Activated CD8-positive, alpha-beta memory T cell treated with anti-CD3 and anti-CD28 coated beads, Interleukin-2, amount 50 U/mL, for 24 hours (primary cell): ENCODE results near the gene FTCD.
A peak's percentile ranks its signal among the peaks of the same experiment; 100 is the strongest.
"Not testable (repeated sequence)": the region's sequence is repeated elsewhere in the genome, so short reads cannot be mapped to it uniquely, and the experiment has no call there.

Experiments
- DNase-seq: peaks from one replicate; pipeline ENCODE4 v3.0.0-alpha.2; 2020; ENCODE audit errors: extremely low read depth

FTCD gene

GRCh38 chr21:46188226-46189212 lies 33.1 kb upstream of the FTCD start:
- DNase-seq = no peak

- DNase-seq = no peak
Observed at GRCh38 chr21:46187814-46188213, 32.4 kb upstream of the FTCD start.

GRCh38 chr21:46187261-46187660 lies 31.9 kb upstream of the FTCD start:
- DNase-seq = no peak

GRCh38 chr21:46185716-46186115 lies 30.3 kb upstream of the FTCD start:
- DNase-seq = no peak

DNA sequence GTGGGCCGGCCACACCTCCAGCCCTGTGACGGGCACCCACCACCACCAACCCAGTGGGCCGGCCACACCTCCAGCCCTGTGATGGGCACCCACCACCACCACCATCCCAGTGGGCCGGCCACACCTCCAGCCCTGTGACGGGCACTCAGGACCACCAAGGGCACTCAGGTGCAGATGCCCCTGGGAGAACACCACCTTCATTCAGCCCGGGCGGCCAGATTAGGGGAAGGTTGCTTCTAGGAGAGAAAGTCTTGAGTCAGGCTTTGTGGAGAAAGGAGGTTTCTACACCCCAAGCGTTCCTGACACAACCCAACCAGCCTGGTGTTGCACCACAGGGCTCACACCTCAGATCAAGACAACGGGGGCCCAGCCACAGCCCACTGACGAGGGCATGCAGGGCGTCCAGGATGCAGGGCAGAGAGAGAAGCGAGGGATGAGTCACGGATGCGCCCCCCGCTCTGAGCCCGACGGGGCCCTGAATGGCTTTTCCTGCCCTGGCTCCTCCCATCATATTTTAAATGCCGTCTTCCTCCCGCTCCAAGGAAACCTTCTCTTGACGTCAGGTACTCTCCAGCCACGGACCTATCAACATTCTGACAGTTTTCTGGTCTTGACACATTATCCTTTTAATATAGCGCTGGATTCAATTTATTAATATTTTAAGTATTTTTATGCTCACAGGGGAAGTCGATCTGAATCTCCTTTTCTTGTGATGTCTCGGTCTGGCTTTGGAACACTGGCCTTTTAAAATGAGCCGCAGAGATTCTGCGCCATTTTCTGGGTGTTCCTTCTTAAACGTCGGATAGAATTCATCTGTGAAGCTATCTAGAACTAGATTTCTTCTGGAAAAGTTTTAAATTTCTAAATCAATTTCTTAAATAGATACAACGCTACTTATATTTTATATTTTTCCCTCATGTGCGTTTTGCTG lies 29.5 kb upstream of the FTCD start:
- DNase-seq = peak; percentile 49

DNA sequence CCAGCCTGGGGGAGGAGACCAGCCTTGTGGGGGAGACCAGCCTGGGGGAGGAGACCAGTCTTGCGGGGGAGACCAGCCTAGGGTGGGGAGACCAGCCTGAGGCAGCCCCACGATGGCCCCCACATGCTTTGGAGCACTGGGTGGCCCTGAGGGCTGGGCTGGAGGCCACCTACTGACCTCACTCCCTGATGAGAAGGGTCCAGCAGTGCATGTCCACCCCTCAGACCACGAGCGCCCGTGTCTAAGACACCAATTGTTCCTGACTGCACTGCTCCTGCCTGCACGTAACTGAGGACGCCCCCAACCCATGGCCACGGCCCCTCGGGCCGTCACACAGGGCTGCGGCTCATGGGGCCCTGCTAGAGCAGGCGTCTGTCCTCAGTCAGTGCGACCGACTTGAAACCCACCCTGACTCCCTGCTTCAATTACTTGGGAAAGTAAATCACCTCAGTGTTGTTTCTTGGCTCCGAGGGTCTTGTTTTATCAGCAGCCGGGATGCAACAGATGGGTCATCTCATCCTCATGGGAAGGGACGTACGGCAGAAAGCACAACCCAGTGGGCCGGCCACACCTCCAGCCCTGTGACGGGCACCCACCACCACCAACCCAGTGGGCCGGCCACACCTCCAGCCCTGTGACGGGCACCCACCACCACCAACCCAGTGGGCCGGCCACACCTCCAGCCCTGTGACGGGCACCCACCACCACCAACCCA lies 28.7 kb upstream of the FTCD start, which contains the start of gene SPATC1L:
SPATC1L (minus strand) TSS at position 550 of the 715 bp plus-strand sequence. CDS start 1,643 bp downstream, outside the sequence.
- no peak for DNase-seq

GRCh38 chr21:46183337-46183909 lies 28.0 kb upstream of the FTCD start:
- DNase-seq = not testable (repeated sequence)

DNA sequence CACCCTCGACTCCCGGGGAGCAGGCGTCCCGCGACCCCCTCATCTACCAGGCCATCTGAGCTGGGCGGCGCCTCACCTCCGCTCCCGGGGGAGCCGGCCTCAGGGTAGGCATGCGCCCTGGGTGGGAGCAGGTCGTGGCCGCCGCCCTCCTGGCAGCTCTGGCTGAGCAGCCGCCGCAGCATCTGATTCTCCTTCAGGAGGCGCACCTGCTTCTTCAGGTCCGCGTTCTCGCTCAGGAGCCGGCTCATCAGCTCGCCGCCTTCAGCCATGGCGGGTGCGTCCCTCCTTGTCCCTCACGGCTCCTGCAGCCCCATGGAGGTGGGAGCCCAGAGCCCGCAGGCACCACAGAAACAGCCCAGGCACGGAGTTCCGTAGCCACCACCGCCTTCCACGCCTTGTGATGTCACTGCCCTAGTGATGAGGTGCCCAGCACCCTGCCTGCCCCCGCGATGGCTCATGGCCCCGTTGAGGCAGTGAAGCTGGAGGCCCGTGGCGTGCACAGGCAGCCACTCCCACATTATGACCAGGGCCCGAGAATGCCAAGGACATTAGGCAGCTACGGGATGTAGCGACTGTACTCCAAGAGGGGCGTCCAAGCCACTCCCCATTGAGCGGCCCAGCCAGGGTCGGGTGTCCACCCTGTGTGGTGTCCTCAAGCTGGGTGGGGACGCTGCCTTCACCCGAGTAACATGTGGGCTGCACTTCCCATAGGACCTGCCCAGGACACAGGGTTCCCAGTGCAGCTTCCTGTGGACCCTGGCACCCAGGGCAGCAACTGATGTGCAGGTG lies 27.4 kb upstream of the FTCD start:
- no peak for DNase-seq

GRCh38 chr21:46181953-46182547 lies 26.7 kb upstream of the FTCD start:
- DNase-seq = no peak

GRCh38 chr21:46181436-46181835 lies 26.1 kb upstream of the FTCD start:
- no peak for DNase-seq

DNA sequence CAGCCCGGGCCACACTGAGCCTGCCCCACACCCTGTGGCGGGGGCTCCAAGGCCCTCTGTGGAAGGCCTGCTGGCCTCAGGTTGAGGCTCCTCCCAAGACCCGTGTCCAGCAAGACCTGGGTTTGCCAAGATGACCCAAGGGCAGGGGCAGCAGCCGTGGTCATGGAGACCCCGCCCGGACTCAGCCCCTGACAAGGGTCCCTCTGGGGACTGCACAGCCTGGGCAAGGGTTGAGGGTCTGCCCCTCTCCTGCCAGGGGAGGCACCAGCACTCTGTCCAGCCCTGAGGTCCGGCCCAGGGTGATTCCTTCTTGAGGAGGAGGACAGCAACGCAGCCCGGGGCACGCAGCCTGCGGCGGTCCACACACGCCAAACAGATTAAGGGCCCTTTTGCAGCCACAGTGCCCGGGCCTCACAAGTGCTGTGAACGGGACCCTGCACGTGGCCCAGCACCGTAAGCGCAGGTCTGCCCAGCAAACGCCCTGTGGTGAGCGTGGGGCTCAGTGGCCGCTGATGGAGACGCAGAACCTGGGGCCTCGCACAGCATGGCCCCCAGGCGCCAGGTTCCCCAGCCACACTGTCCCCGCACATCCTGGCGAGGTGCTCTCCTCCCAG lies 25.5 kb upstream of the FTCD start:
- no peak for DNase-seq

- no peak for DNase-seq
Observed at GRCh38 chr21:46180079-46180722, 24.8 kb upstream of the FTCD start.

GRCh38 chr21:46179708-46180078 lies 24.3 kb upstream of the FTCD start:
- no peak for DNase-seq

- DNase-seq = no peak
Observed at GRCh38 chr21:46178961-46179360, 23.6 kb upstream of the FTCD start.

DNA sequence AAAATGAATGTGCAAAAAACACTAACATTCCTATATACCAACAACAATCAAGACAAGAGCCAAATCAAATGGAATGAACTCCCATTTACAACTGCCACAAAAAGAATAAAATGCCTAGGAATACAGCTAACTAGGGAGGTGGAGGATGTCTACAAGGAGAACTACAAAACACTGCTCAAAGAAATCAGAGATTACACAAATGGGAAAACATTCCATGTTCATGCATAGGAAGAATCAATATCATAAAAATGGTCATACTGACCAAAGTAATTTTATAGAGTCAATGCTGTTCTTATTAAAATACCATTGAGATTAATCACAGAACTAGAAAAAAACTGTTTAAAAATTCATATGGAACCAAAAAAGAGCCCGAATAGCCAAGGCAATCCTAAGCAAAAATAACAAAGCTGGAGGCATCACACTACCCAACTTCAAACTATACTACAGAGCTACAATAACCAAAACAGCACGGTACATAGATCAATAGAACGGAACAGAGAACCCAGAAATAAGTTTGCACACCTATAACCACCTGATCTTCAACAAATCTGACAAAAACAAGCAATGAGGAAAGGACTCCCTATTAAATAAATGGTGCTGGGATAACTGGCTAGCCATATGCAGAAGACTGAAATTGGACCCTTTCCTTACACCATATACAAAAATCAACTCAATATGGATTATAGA lies 21.2 kb upstream of the FTCD start:
- DNase-seq = not testable (repeated sequence)

DNA sequence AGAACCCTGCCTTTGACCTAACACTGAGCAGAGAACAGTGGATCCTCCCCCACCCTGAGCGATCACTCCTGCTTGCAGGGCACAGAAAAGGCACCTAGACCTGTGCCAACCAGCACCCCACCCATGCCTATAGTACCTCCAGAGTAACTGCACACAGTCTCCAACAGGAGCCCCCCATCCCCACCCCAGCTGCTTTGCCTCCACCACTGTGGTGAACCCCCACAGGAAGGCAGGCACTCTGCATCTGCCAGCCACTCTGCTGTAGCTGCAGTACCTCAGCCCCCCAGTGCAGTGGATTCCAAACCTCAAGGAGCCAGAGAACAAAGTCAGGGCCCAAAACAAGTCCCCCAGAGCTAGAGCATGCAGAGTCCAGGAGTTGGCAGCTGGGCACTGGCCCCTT lies 18.2 kb upstream of the FTCD start:
- DNase-seq = no peak

DNA sequence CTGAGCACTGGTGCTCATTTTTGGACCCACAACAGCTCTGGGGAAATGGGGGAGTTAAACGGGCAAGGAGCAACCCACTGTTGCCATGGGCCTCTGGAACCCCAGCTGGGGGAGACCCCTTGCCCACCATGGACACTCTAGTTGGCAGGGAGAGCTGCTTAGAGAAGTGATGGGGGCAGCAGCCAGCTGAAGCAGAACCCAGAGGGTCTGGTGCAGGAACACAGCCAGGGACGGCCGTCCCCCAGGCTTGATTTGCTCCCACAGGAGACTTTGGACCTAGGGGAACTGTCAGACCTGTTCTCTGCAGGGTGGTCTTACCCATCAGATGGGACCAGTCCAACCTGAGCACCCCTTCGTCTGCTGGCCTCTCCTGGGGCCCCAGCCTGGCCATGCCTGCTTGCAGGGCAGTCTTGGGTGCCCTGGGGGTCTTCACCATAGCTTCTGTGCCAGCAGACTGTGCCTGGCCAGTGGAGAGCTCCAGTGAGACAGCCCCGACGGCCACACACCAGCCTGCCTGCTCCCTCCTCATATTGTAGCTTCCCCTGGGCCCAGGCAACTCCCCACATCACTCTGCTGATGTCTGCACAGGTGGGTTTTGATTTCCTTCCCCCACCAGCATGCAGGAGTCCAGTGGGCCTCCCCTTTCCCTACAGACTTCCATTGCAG lies 17.6 kb upstream of the FTCD start:
- DNase-seq = no peak
